ENCODE data around the gene MAPKAPK3. TPM values are rescaled to one million over a fixed set of nuclear protein-coding genes. Genes with fewer than 3 reads are reported as not detected.

MAPKAPK3 gene
- total RNA-seq, 4 donors from 2014 or later, result 235 to 466 (median 387) TPM

GRCh38 chr3:50623840-50624474 lies 7.0 kb downstream of the MAPKAPK3 start:
- Histone ChIP-seq H3K27me3 (no peaks in the 10 kb centered on the region), H3K36me3 (no peaks in the 10 kb centered on the region), H3K9me3 (no peaks in the 10 kb centered on the region), H3K4me3 (no peak overlapping the region), H3K4me1 (peaks cover 78 to 93% of the 10 kb centered on the region in 2 donors), H3K27ac (peak overlapping the region; percentile 96 to 98 (median 98))
- intact Hi-C loops (cut with DNase I; ENCODE audit: low total_unique reads) (loop anchor here (2.0 kb wide), 1 partner anchor 19 kb away; no protein-coding TSS in a partner anchor), in situ Hi-C loops (cut with MboI; ENCODE audit: low sequenced_read_pairs in 4 of 4) (loop anchor here in 2 of 4 donors (10.0 to 25.0 kb wide), 2 partner anchors 751 to 763 kb away; partner anchors contain the start of genes MANF (in 1 of the 2) and RBM15B (in 1 of the 2))
- DNase-seq (peak in 1 of 2 donors; percentile 75), ATAC-seq (peak in 1 of 2 donors; percentile 2)
- TF ChIP-seq POLR2A (IDR thresholded peaks at IDR 0.05), result peak; percentile 53 to 55
- no peak for TF ChIP-seq CTCF (IDR thresholded peaks at IDR 0.05 in 4 of 5, conservative IDR thresholded peaks at IDR 0.05 in 1 of 5)

GRCh38 chr3:50624634-50625033 lies 7.7 kb downstream of the MAPKAPK3 start:
- intact Hi-C loops (cut with DNase I; ENCODE audit: low total_unique reads), result loop anchor here (1.0 to 2.0 kb wide), 2 partner anchors 7 to 20 kb away; partner anchors contain the start of gene MAPKAPK3
- no peak for DNase-seq
- Histone ChIP-seq H3K27me3 (no peaks in the 10 kb centered on the region), H3K9me3 (no peaks in the 10 kb centered on the region), H3K36me3 (no peaks in the 10 kb centered on the region), H3K27ac (peak overlapping the region; percentile 96 to 98 (median 98)), H3K4me3 (no peak overlapping the region), H3K4me1 (peaks cover 72 to 93% of the 10 kb centered on the region in 2 donors)
- no peak for TF ChIP-seq CTCF (IDR thresholded peaks at IDR 0.05 in 4 of 5, conservative IDR thresholded peaks at IDR 0.05 in 1 of 5)
- TF ChIP-seq POLR2A (IDR thresholded peaks at IDR 0.05), result no peak
- in situ Hi-C loops (cut with MboI; ENCODE audit: low sequenced_read_pairs in 4 of 4), result loop anchor here in 2 of 4 donors (10.0 to 25.0 kb wide), 2 partner anchors 750 to 763 kb away; partner anchors contain the start of genes MANF (in 1 of the 2) and RBM15B (in 1 of the 2)
- ATAC-seq, result no peak

GRCh38 chr3:50625231-50626182 lies 8.6 kb downstream of the MAPKAPK3 start:
- intact Hi-C loops (cut with DNase I; ENCODE audit: low total_unique reads), result loop anchor here (1.0 to 2.0 kb wide), 2 partner anchors 8 to 21 kb away; partner anchors contain the start of gene MAPKAPK3
- Histone ChIP-seq H3K27me3 (no peaks in the 10 kb centered on the region), H3K9me3 (no peaks in the 10 kb centered on the region), H3K27ac (peak overlapping the region; percentile 96 to 98 (median 98)), H3K36me3 (no peaks in the 10 kb centered on the region), H3K4me3 (peak overlapping the region in 1 of 4 donors; percentile 32), H3K4me1 (peaks cover 63 to 93% of the 10 kb centered on the region in 2 donors)
- DNase-seq (peak; percentile 95 to 99), ATAC-seq (peak; percentile 58 to 61)
- in situ Hi-C loops (cut with MboI; ENCODE audit: low sequenced_read_pairs in 4 of 4), result loop anchor here in 1 of 4 donors (10.0 kb wide), 1 partner anchor 749 kb away; no protein-coding TSS in a partner anchor
- TF ChIP-seq POLR2A (IDR thresholded peaks at IDR 0.05), result peak; percentile 74 to 81
- peak in 1 of 5 experiments; percentile 36 for TF ChIP-seq CTCF (IDR thresholded peaks at IDR 0.05 in 4 of 5, conservative IDR thresholded peaks at IDR 0.05 in 1 of 5)

GRCh38 chr3:50626401-50626800 lies 9.4 kb downstream of the MAPKAPK3 start:
- in situ Hi-C loops (cut with MboI; ENCODE audit: low sequenced_read_pairs in 4 of 4), result loop anchor here in 1 of 4 donors (10.0 kb wide), 1 partner anchor 748 kb away; no protein-coding TSS in a partner anchor
- TF ChIP-seq POLR2A (IDR thresholded peaks at IDR 0.05) (no peak), CTCF (IDR thresholded peaks at IDR 0.05 in 4 of 5, conservative IDR thresholded peaks at IDR 0.05 in 1 of 5) (no peak)
- H3K4me1 ChIP-seq, result peaks cover 57 to 95% of the 10 kb centered on the region in 2 donors
- no peaks in the 10 kb centered on the region for H3K36me3 ChIP-seq
- H3K9me3 ChIP-seq, result no peaks in the 10 kb centered on the region
- H3K27me3 ChIP-seq, result no peaks in the 10 kb centered on the region
- ATAC-seq (no peak), DNase-seq (no peak)
- peak overlapping the region; percentile 96 to 98 (median 98) for H3K27ac ChIP-seq
- H3K4me3 ChIP-seq, result peak overlapping the region in 1 of 4 donors; percentile 4
- intact Hi-C loops (cut with DNase I; ENCODE audit: low total_unique reads), result no loop called here
